CD14-positive monocyte (primary cell): ENCODE results near the gene PGM2. TPM values are rescaled to one million over a fixed set of nuclear protein-coding genes. Genes with fewer than 3 reads are reported as not detected.

Experiments used
- DNase-seq, 3 donors: peaks; one replicate each; pipeline ENCODE4 v3.0.0-alpha.2; 2011 to 2022
- H2AFZ ChIP-seq: 2 replicates; pipeline ENCODE4 v1.6.0; 2012; ENCODE audit warnings: mild to moderate bottlenecking, low read depth, low read length, inconsistent platforms; ENCODE audit not compliant: insufficient read depth, poor library complexity, severe bottlenecking
- H3K27ac ChIP-seq, 2 donors: 1 replicate in 1 of 2; 2 replicates in 1 of 2; pipeline ENCODE4 v1.5.1; 2012 to 2013; ENCODE audit warnings: low read length in 2 of 2, control low read depth in 1 of 2, inconsistent platforms in 1 of 2, low read depth in 1 of 2, mild to moderate bottlenecking in 1 of 2
- H3K27me3 ChIP-seq, 2 donors: one replicate each; pipeline versions ENCODE4 v1.6.0 to v1.6.1; 2011 to 2013; ENCODE audit warnings: low read length in 2 of 2; ENCODE audit not compliant: control insufficient read depth in 2 of 2, insufficient read depth in 2 of 2
- H3K36me3 ChIP-seq, 2 donors: replicated peaks in 1 of 2; 1 replicate in 1 of 2; 2 replicates in 1 of 2; pipeline versions ENCODE4 v1.5.1 to v1.6.1; 2012 to 2013; ENCODE audit warnings: low read length in 2 of 2, control low read depth in 1 of 2, inconsistent platforms in 1 of 2, mild to moderate bottlenecking in 1 of 2; ENCODE audit not compliant: insufficient read depth in 2 of 2, control insufficient read depth in 1 of 2
- H3K4me1 ChIP-seq, 2 donors: 1 replicate in 1 of 2; 2 replicates in 1 of 2; pipeline versions ENCODE4 v1.5.1 to v1.6.1; 2012 to 2013; ENCODE audit warnings: low read length in 2 of 2, control low read depth in 1 of 2, inconsistent platforms in 1 of 2, mild to moderate bottlenecking in 1 of 2, moderate library complexity in 1 of 2; ENCODE audit not compliant: insufficient read depth in 2 of 2, control insufficient read depth in 1 of 2
- H3K4me2 ChIP-seq: replicated peaks from 2 replicates; pipeline ENCODE3; 2012; ENCODE audit warnings: low read length, moderate library complexity, mild to moderate bottlenecking; ENCODE audit not compliant: poor library complexity, severe bottlenecking; ENCODE audit errors: extremely low read depth
- H3K4me3 ChIP-seq, 3 experiments: fragments of 200-600 bp in 1 of 3; sonication (generic) in 1 of 3; replicated peaks in 1 of 3; 1 replicate in 2 of 3; 2 replicates in 1 of 3; pipeline ENCODE4 v1.5.1; 2011 to 2013; ENCODE audit warnings: low read length in 3 of 3, mild to moderate bottlenecking in 3 of 3, control low read depth in 2 of 3, low read depth in 2 of 3, inconsistent platforms in 1 of 3, moderate library complexity in 1 of 3
- H3K79me2 ChIP-seq: 2 replicates; pipeline ENCODE4 v1.6.0; 2012; ENCODE audit warnings: mild to moderate bottlenecking, control low read depth, inconsistent platforms, low read length, moderate library complexity; ENCODE audit not compliant: insufficient read depth
- H3K9ac ChIP-seq: 2 replicates; pipeline ENCODE4 v1.6.0; 2017; ENCODE audit warnings: low read length, mild to moderate bottlenecking; ENCODE audit not compliant: insufficient read depth, poor library complexity, severe bottlenecking
- H3K9me3 ChIP-seq, 2 donors: replicated peaks in 1 of 2; 1 replicate in 1 of 2; 2 replicates in 1 of 2; pipeline versions ENCODE4 v1.5.1 to v1.6.1; 2012 to 2013; ENCODE audit warnings: low read length in 2 of 2, control low read depth in 1 of 2; ENCODE audit not compliant: control insufficient read depth in 1 of 2, insufficient read depth in 1 of 2
- H4K20me1 ChIP-seq: 2 replicates; pipeline ENCODE4 v1.6.0; 2012; ENCODE audit warnings: mild to moderate bottlenecking, low read length, control low read depth, moderate library complexity; ENCODE audit not compliant: insufficient read depth
- H3K27ac Mint-ChIP-seq, 7 donors: one replicate each; pipeline ENCODE4 v1.8.0; 2020; ENCODE audit warnings: mild to moderate bottlenecking in 7 of 7, mixed read lengths in 7 of 7, moderate library complexity in 6 of 7, inconsistent platforms in 2 of 7
- H3K27me3 Mint-ChIP-seq, 3 donors: one replicate each; pipeline ENCODE4 v1.8.0; 2021 to 2022; ENCODE audit warnings: low read depth in 3 of 3, mild to moderate bottlenecking in 3 of 3, mixed read lengths in 3 of 3, moderate library complexity in 3 of 3, inconsistent platforms in 1 of 3
- H3K36me3 Mint-ChIP-seq, 2 donors: one replicate each; pipeline ENCODE4 v1.8.0; 2020; ENCODE audit warnings: mixed read lengths in 2 of 2, inconsistent platforms in 1 of 2, mild to moderate bottlenecking in 1 of 2
- H3K4me1 Mint-ChIP-seq: one replicate; pipeline ENCODE4 v1.8.0; 2020; ENCODE audit warnings: mild to moderate bottlenecking, mixed read lengths
- H3K4me3 Mint-ChIP-seq, 2 donors: one replicate each; pipeline ENCODE4 v1.8.0; 2020; ENCODE audit warnings: mild to moderate bottlenecking in 2 of 2, mixed read lengths in 2 of 2, moderate library complexity in 1 of 2
- H3K9me3 Mint-ChIP-seq, 7 donors: one replicate each; pipeline ENCODE4 v1.8.0; 2020 to 2022; ENCODE audit warnings: mixed read lengths in 7 of 7, mild to moderate bottlenecking in 6 of 7, moderate library complexity in 6 of 7, inconsistent platforms in 2 of 7
- WGBS: methylation state at CpG from one replicate; pipeline ENCODE4 v1.1.5; 2013; ENCODE audit warnings: missing lambda C conversion rate; ENCODE audit not compliant: insufficient coverage; 5-methylcytosine and 5-hydroxymethylcytosine counted together
- intact Hi-C, 2 donors: fragments of 100-400 bp; cut with micrococcal nuclease; formaldehyde crosslinking; loops; one replicate each; pipeline versions ENCODE4 v1.15.0 to v1.15.1; 2023
- polyA plus RNA-seq, 3 donors: library from polyadenylated mRNA; depleted of rRNA in 1 of 3; unstranded in 2 of 3; stranded (reverse) in 1 of 3; fragments of 300-500 nt in 2 of 3; fragments of >200 nt in 1 of 3; fragmentation: Illumina TruSeq in 2 of 3; gene quantifications; 1 replicate in 2 of 3; 2 replicates in 1 of 3; pipeline ENCODE4 v1.2.3, GENCODE V29; 2012 to 2021
- TF ChIP-seq, protein P1 (sequence below): fragments of 200-600 bp; IDR thresholded peaks from one replicate; pipeline ENCODE4 v1.8.0; 2022; ENCODE audit warnings: antibody characterized with exemption, mild to moderate bottlenecking

Gene PGM2
- polyA plus RNA-seq, 3 donors, result 17.8 to 48.6 (median 46.2) TPM

DNA sequence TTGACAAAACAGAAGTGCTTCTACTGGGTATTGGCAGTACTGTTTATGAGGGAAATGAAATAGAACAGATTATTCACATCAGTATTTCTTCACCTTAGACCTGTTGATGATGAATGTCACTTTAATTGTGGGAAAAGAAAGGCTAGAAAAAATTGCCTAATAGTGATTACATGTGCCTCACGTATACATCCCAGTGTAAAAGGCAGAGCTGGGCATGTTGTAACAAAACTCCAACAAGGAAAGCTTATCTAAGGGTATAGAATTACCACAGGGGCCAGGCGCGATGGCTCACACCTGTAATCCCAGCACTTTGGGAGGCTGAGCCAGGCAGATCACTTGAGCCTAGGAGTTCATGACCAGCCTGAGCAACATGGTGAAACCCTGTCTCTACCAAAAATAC, 4.2 kb downstream of the PGM2 start:
- no peak overlapping the region for H3K9ac ChIP-seq
- no peak overlapping the region for H3K4me3 ChIP-seq
- Mint-ChIP-seq H3K27ac (no peak overlapping the region), H3K4me3 (no peak overlapping the region), H3K36me3 (peaks cover 42 to 55% of the 10 kb centered on the region in 2 donors), H3K4me1 (peaks cover 43% of the 10 kb centered on the region), H3K27me3 (no peaks in the 10 kb centered on the region), H3K9me3 (no peaks in the 10 kb centered on the region)
- intact Hi-C loops, result no loop called here
- DNase-seq, result no peak
- TF ChIP-seq, protein P1, sequence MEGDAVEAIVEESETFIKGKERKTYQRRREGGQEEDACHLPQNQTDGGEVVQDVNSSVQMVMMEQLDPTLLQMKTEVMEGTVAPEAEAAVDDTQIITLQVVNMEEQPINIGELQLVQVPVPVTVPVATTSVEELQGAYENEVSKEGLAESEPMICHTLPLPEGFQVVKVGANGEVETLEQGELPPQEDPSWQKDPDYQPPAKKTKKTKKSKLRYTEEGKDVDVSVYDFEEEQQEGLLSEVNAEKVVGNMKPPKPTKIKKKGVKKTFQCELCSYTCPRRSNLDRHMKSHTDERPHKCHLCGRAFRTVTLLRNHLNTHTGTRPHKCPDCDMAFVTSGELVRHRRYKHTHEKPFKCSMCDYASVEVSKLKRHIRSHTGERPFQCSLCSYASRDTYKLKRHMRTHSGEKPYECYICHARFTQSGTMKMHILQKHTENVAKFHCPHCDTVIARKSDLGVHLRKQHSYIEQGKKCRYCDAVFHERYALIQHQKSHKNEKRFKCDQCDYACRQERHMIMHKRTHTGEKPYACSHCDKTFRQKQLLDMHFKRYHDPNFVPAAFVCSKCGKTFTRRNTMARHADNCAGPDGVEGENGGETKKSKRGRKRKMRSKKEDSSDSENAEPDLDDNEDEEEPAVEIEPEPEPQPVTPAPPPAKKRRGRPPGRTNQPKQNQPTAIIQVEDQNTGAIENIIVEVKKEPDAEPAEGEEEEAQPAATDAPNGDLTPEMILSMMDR, result no peak
- 100% methylated on average over 2 of the region's 3 CpGs for WGBS
- no peaks in the 10 kb centered on the region for H3K27me3 ChIP-seq
- no peak overlapping the region for H2AFZ ChIP-seq
- peaks cover 18 to 26% of the 10 kb centered on the region in 2 donors for H3K4me1 ChIP-seq
- H3K4me2 ChIP-seq, result no peak overlapping the region
- H3K9me3 ChIP-seq, result no peaks in the 10 kb centered on the region
- H3K27ac ChIP-seq, result no peak overlapping the region
- peaks cover 80% of the 10 kb centered on the region for H3K79me2 ChIP-seq
- peaks cover 11% of the 10 kb centered on the region for H4K20me1 ChIP-seq
- peaks cover 44 to 57% of the 10 kb centered on the region in 2 donors for H3K36me3 ChIP-seq

DNA sequence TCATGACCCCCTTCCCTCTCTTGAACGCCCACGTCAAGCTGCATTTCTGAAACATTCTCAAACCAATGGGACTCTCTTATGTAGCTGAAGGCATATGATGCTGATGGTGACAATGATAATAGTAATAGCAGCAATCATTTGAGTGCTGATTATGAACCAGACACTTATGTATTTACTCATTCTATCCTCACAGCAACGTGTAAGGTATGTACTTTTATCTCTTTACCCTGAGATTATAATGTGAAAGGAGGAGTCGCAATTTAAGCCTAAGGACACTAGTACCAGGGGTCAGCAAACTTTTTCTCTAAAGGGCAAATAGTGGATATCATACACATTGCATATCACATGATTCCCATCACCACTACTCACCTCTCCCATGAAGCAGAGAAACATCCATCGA, 8.5 kb downstream of the PGM2 start:
- Mint-ChIP-seq H3K27me3 (no peaks in the 10 kb centered on the region), H3K36me3 (peaks cover 65 to 83% of the 10 kb centered on the region in 2 donors), H3K27ac (no peak overlapping the region), H3K4me3 (no peak overlapping the region), H3K9me3 (no peaks in the 10 kb centered on the region), H3K4me1 (peaks cover 41% of the 10 kb centered on the region)
- WGBS, result 33% methylated on average over 1 of the region's 5 CpGs
- Histone ChIP-seq H3K79me2 (peaks cover 67% of the 10 kb centered on the region), H3K9ac (no peak overlapping the region), H3K9me3 (no peaks in the 10 kb centered on the region), H3K4me3 (no peak overlapping the region), H3K36me3 (peaks cover 65 to 87% of the 10 kb centered on the region in 2 donors), H4K20me1 (no peaks in the 10 kb centered on the region), H3K4me2 (no peak overlapping the region), H3K27ac (no peak overlapping the region), H3K4me1 (peaks cover 13 to 24% of the 10 kb centered on the region in 2 donors), H2AFZ (no peak overlapping the region), H3K27me3 (no peaks in the 10 kb centered on the region)
- intact Hi-C loops, result no loop called here
- DNase-seq, result no peak
- TF ChIP-seq, protein P1, result no peak
